BE2C (cell line): Measurements from ENCODE around the gene ANKRD22.

ENCODE experiments used
- DNase-seq: peaks from one replicate; pipeline ENCODE4 v3.0.0-alpha.2; 2020
- H3K27me3 ChIP-seq: fragments of 250-450 bp; sonication (Bioruptor Pico); 2 replicates; pipeline ENCODE4 v1.5.1; 2020; ENCODE audit warnings: mild to moderate bottlenecking
- H3K36me3 ChIP-seq: fragments of 250-450 bp; sonication (Bioruptor Pico); 2 replicates; pipeline ENCODE4 v1.5.1; 2020; ENCODE audit warnings: mild to moderate bottlenecking
- H3K4me1 ChIP-seq: fragments of 250-450 bp; sonication (Bioruptor Pico); 2 replicates; pipeline ENCODE4 v1.5.1; 2020
- H3K4me3 ChIP-seq: 2 replicates; pipeline ENCODE4 v1.5.1; 2011; ENCODE audit warnings: low read depth, low read length
- H3K9me3 ChIP-seq: fragments of 250-450 bp; sonication (Bioruptor Pico); 2 replicates; pipeline ENCODE4 v1.5.1; 2020
- TF ChIP-seq, protein P1 (sequence below): IDR thresholded peaks from 2 replicates; pipeline ENCODE4 v1.5.1; 2012; ENCODE audit warnings: mild to moderate bottlenecking, low read depth, low read length

Gene ANKRD22

GRCh38 chr10:88893611-88894010 is 42.0 kb upstream of the ANKRD22 start:
- peaks cover 11% of the 10 kb centered on the region for H3K4me1 ChIP-seq
- no peaks in the 10 kb centered on the region for H3K9me3 ChIP-seq
- no peak for DNase-seq
- no peak overlapping the region for H3K4me3 ChIP-seq
- no peaks in the 10 kb centered on the region for H3K27me3 ChIP-seq
- H3K36me3 ChIP-seq: no peaks in the 10 kb centered on the region
- TF ChIP-seq, protein P1, sequence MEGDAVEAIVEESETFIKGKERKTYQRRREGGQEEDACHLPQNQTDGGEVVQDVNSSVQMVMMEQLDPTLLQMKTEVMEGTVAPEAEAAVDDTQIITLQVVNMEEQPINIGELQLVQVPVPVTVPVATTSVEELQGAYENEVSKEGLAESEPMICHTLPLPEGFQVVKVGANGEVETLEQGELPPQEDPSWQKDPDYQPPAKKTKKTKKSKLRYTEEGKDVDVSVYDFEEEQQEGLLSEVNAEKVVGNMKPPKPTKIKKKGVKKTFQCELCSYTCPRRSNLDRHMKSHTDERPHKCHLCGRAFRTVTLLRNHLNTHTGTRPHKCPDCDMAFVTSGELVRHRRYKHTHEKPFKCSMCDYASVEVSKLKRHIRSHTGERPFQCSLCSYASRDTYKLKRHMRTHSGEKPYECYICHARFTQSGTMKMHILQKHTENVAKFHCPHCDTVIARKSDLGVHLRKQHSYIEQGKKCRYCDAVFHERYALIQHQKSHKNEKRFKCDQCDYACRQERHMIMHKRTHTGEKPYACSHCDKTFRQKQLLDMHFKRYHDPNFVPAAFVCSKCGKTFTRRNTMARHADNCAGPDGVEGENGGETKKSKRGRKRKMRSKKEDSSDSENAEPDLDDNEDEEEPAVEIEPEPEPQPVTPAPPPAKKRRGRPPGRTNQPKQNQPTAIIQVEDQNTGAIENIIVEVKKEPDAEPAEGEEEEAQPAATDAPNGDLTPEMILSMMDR: no peak

- TF ChIP-seq, protein P1: no peak
- Histone ChIP-seq H3K4me3 (no peak overlapping the region), H3K9me3 (no peaks in the 10 kb centered on the region), H3K27me3 (no peaks in the 10 kb centered on the region), H3K36me3 (no peaks in the 10 kb centered on the region), H3K4me1 (peaks cover 9% of the 10 kb centered on the region)
- DNase-seq: no peak
Observed at GRCh38 chr10:88892222-88892967, 40.8 kb upstream of the ANKRD22 start.

- peaks cover 5% of the 10 kb centered on the region for H3K4me1 ChIP-seq
- TF ChIP-seq, protein P1: no peak
- no peaks in the 10 kb centered on the region for H3K27me3 ChIP-seq
- no peak overlapping the region for H3K4me3 ChIP-seq
- H3K36me3 ChIP-seq: no peaks in the 10 kb centered on the region
- no peaks in the 10 kb centered on the region for H3K9me3 ChIP-seq
- DNase-seq: no peak
Observed at GRCh38 chr10:88890681-88891381, 39.2 kb upstream of the ANKRD22 start.

DNA sequence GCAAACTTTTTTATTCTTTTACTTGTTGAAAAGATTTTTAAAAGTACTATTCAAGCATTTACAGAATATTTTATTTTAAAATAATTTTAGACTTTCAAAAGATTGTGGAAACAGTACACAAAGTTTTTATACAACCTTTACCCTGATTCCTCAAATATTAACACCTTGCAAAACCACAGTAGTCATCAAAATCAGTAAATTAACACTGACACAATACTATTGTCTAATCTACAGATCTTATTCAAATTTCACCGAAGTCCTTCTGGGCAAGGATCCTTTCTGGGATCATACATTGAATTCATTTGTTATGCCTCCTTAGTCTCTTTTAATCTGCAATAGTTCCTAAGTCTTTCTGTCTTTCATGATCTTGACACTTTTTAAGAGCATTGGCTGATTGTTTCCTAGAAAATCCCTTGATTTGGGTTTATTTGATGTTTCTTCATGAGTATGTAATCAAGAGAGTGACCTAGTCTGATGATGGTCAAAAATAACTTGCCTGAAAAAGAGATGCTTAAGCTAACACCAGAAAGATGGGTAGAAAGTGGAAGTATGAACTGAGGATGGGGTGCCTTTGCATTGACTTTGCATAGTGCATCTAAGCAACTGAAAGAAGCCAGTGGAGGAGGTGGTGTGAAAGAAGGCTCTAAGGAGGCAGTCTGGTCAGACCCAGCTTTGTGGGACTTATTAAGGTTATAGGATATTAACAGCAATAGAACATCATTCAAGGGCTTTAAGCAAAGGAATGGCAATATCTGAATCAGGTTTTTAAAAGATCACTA is 38.1 kb upstream of the ANKRD22 start:
- no peak for DNase-seq
- TF ChIP-seq, protein P1: no peak
- H3K27me3 ChIP-seq: no peaks in the 10 kb centered on the region
- peaks cover 3% of the 10 kb centered on the region; the same call in 1 of the 2 replicates for H3K4me1 ChIP-seq
- H3K4me3 ChIP-seq: no peak overlapping the region
- no peaks in the 10 kb centered on the region for H3K36me3 ChIP-seq
- H3K9me3 ChIP-seq: no peaks in the 10 kb centered on the region

- peaks cover 3% of the 10 kb centered on the region; the same call in 1 of the 2 replicates for H3K4me1 ChIP-seq
- DNase-seq: no peak
- no peaks in the 10 kb centered on the region for H3K27me3 ChIP-seq
- TF ChIP-seq, protein P1: no peak
- H3K4me3 ChIP-seq: no peak overlapping the region
- H3K9me3 ChIP-seq: no peaks in the 10 kb centered on the region
- H3K36me3 ChIP-seq: no peaks in the 10 kb centered on the region
Observed at GRCh38 chr10:88888810-88889445, 37.3 kb upstream of the ANKRD22 start.
